ENCODE measurements around the gene ARHGEF4. TPM values are rescaled to one million over a fixed set of nuclear protein-coding genes. Genes with fewer than 3 reads are reported as not detected.

The ARHGEF4 gene
- total and polyA plus RNA-seq, 10 of the 15 experiments (the other 5 are each of a cell fraction or from before 2014, with no cell fraction given): 0.02 to 0.24 (median 0.16) TPM; not detected in 6

- TF ChIP-seq GABPA (IDR thresholded peaks at IDR 0.05; ENCODE audit: low read depth) (no peak), SREBF1 (IDR thresholded peaks at IDR 0.05; ENCODE audit: low read length) (no peak), IRF4 (IDR thresholded peaks at IDR 0.05; ENCODE audit: low read depth, low read length) (no peak), PRDM15 (CRISPR knock-in tag; IDR thresholded peaks at IDR 0.05) (no peak), BCL11A (IDR thresholded peaks at IDR 0.05; ENCODE audit: low read depth, low read length) (no peak), FOXM1 (IDR thresholded peaks at IDR 0.05; ENCODE audit: low read depth, low read length) (no peak)
These were observed 41.3 kb upstream of the ARHGEF4 start (continued) for GRCh38 chr2:130795431-130795830.

DNA sequence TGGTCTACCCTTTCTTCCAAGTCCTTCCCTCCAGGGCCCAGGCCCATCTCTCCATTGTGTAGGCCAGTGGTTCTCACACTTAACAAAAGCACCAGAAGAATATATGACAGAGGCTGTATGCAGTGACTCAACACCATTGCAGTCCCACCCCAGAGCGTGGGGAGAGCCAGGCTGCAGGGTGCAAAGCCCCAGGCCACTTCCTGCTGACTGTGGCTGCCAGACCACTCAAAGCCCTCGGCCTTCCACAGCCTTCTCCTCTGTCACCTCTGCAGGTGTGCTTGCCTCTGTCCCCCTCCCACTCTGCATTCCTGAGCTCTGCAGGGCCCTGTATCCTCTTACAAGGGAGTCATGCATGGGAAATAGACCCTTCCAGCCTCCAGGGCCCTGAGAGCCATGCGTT lies 40.4 kb upstream of the ARHGEF4 start:
- intact Hi-C loops (cut with micrococcal nuclease; ENCODE audit: unreplicated experiment): no loop called here
- TF ChIP-seq CHD2 (IDR thresholded peaks at IDR 0.05; ENCODE audit: borderline replicate concordance, low read depth, low read length): no peak
- no peak for TF ChIP-seq ZSCAN29 (IDR thresholded peaks at IDR 0.05)
- no peak for TF ChIP-seq ZBED1 (IDR thresholded peaks at IDR 0.05; ENCODE audit: borderline replicate concordance)
- TF ChIP-seq, protein P1, sequence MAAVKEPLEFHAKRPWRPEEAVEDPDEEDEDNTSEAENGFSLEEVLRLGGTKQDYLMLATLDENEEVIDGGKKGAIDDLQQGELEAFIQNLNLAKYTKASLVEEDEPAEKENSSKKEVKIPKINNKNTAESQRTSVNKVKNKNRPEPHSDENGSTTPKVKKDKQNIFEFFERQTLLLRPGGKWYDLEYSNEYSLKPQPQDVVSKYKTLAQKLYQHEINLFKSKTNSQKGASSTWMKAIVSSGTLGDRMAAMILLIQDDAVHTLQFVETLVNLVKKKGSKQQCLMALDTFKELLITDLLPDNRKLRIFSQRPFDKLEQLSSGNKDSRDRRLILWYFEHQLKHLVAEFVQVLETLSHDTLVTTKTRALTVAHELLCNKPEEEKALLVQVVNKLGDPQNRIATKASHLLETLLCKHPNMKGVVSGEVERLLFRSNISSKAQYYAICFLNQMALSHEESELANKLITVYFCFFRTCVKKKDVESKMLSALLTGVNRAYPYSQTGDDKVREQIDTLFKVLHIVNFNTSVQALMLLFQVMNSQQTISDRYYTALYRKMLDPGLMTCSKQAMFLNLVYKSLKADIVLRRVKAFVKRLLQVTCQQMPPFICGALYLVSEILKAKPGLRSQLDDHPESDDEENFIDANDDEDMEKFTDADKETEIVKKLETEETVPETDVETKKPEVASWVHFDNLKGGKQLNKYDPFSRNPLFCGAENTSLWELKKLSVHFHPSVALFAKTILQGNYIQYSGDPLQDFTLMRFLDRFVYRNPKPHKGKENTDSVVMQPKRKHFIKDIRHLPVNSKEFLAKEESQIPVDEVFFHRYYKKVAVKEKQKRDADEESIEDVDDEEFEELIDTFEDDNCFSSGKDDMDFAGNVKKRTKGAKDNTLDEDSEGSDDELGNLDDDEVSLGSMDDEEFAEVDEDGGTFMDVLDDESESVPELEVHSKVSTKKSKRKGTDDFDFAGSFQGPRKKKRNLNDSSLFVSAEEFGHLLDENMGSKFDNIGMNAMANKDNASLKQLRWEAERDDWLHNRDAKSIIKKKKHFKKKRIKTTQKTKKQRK (IDR thresholded peaks at IDR 0.05; ENCODE audit: low read depth, low read length): no peak
- no peak for TF ChIP-seq IRF4 (IDR thresholded peaks at IDR 0.05; ENCODE audit: low read depth, low read length)
- TF ChIP-seq KDM1A (IDR thresholded peaks at IDR 0.05; ENCODE audit: borderline replicate concordance): no peak
- TF ChIP-seq JUNB (IDR thresholded peaks at IDR 0.05): no peak
- no peak for TF ChIP-seq BHLHE40 (IDR thresholded peaks at IDR 0.05; ENCODE audit: borderline replicate concordance in 1 of 2, low read depth in 2 of 2, low read length in 1 of 2)

More for the DNA sequence above, 40.4 kb upstream of the ARHGEF4 start:
- Histone ChIP-seq H3K27ac (ENCODE audit: control insufficient read depth, insufficient read depth) (no peak overlapping the region), H3K27me3 (replicated peaks in 1 of 2; ENCODE audit: control insufficient read depth in 2 of 2, insufficient read depth in 2 of 2, low read length in 1 of 2) (no peaks in the 10 kb centered on the region), H3K36me3 (ENCODE audit: control insufficient read depth in 2 of 2, insufficient read depth in 2 of 2, low read length in 1 of 2) (no peaks in the 10 kb centered on the region), H3K9me3 (replicated peaks; ENCODE audit: control insufficient read depth, insufficient read depth, low read length) (no peaks in the 10 kb centered on the region), H3K9ac (ENCODE audit: control insufficient read depth, insufficient read depth, low read length) (no peak overlapping the region), H3K4me1 (ENCODE audit: control insufficient read depth, insufficient read depth, low read length) (no peaks in the 10 kb centered on the region), H3K4me3 (no peak overlapping the region), H3K4me2 (ENCODE audit: control insufficient read depth, insufficient read depth) (no peak overlapping the region), H3K79me2 (ENCODE audit: control insufficient read depth, insufficient read depth, low read length) (no peaks in the 10 kb centered on the region), H4K20me1 (ENCODE audit: control insufficient read depth, insufficient read depth) (no peaks in the 10 kb centered on the region), H2AFZ (ENCODE audit: control insufficient read depth, low read depth, low read length) (no peak overlapping the region)
- ChIA-PET RAD21 (ENCODE audit: unreplicated experiment) (interaction anchor here (0.6 to 5.2 kb wide), 7 partner anchors 14 to 168 kb away, joined by 3 to 60 read pairs (median 4); no protein-coding TSS in a partner anchor), POLR2A (interaction anchor here (1.2 to 1.5 kb wide), 2 partner anchors 74 to 77 kb away, joined by 4 to 9 read pairs; no protein-coding TSS in a partner anchor), CTCF (interaction anchor here (0.7 to 12.4 kb wide), 4 partner anchors 56 to 125 kb away, joined by 3 to 265 read pairs (median 46); no protein-coding TSS in a partner anchor), SMC1A (ENCODE audit: uncharacterized antibody, unreplicated experiment) (interaction anchor here (4.8 kb wide), 1 partner anchor 78 kb away, joined by 41 read pairs; no protein-coding TSS in a partner anchor)
- BruUV-seq (replicated peaks): no TSS peak
- DNase-seq (ENCODE audit: low read depth, low spot score) (no peak), FAIRE-seq (no peak), ATAC-seq (no peak)
- 20% methylated on average over 3 of the region's 3 CpGs for WGBS (ENCODE audit: insufficient coverage, insufficient replicate concordance, low lambda C conversion rate, missing lambda C conversion rate)
- in situ Hi-C loops (cut with MboI): no loop called here
